ENCODE measurements around the gene NDUFAF3.

GRCh38 chr3:49016414-49017228, 5.3 kb upstream of the NDUFAF3 start:
- TF ChIP-seq POLR2A (IDR thresholded peaks at IDR 0.05) (no peak), CTCF (IDR thresholded peaks at IDR 0.05) (no peak), POLR2AphosphoS5 (IDR thresholded peaks at IDR 0.05; ENCODE audit: insufficient read depth in 1 of 2, low read depth in 1 of 2) (no peak)

All from vagina (tissue), 2 donors.